RWPE1 (cell line): ENCODE results near the gene CBX8.

Experiments
- CTCF ChIA-PET: fragments of 350-600 bp; sonication (Branson Sonifier 250); formaldehyde crosslinking; extraction: SDS; loops from one replicate; lab custom pipeline; 2021; lab: Yijun Ruan, JAX
- POLR2A ChIA-PET: fragments of 400-600 bp; formaldehyde crosslinking; extraction: SDS; loops from one replicate; lab custom pipeline; 2020; ENCODE audit warnings: antibody characterized with exemption; ENCODE audit not compliant: low non-redundant PET; lab: Yijun Ruan, JAX
- DNase-seq: peaks from one replicate; pipeline ENCODE4 v3.0.0; 2012; ENCODE audit warnings: low spot score
- H3K27ac ChIP-seq: fragments of 450-650 bp; 2 replicates; pipeline ENCODE4 v1.5.1; 2017
- CTCF ChIP-seq: fragments of 450-650 bp; conservative IDR thresholded peaks from 2 replicates; pipeline ENCODE4 v1.5.1; 2017; ENCODE audit warnings: low read depth, mild to moderate bottlenecking

CBX8 gene

GRCh38 chr17:79835953-79836509 is 39.2 kb upstream of the CBX8 start:
- no peak for TF ChIP-seq CTCF
- ChIA-PET CTCF (interaction anchor here (0.6 to 2.0 kb wide), 12 partner anchors 8 to 80 kb away, joined by 3 to 14 read pairs (median 4); no protein-coding TSS in a partner anchor), POLR2A (interaction anchor here (1.0 to 1.5 kb wide), 2 partner anchors 11 to 18 kb away, joined by 3 to 6 read pairs; no protein-coding TSS in a partner anchor)
- peak overlapping the region; percentile 97 for H3K27ac ChIP-seq
- no peak for DNase-seq

- CTCF ChIA-PET = interaction anchor here (0.6 to 2.0 kb wide), 16 partner anchors 9 to 193 kb away, joined by 3 to 14 read pairs (median 4); no protein-coding TSS in a partner anchor
- POLR2A ChIA-PET = no interaction called here
- DNase-seq = no peak
- TF ChIP-seq CTCF = no peak
- H3K27ac ChIP-seq = peak overlapping the region; percentile 97
Observed at GRCh38 chr17:79835470-79835899, 38.6 kb upstream of the CBX8 start.

- peak overlapping the region; percentile 97; the same call in 1 of the 2 replicates for H3K27ac ChIP-seq
- POLR2A ChIA-PET = no interaction called here
- CTCF ChIA-PET = interaction anchor here (0.6 to 2.0 kb wide), 14 partner anchors 10 to 193 kb away, joined by 3 to 14 read pairs (median 5); no protein-coding TSS in a partner anchor
- TF ChIP-seq CTCF = peak; percentile 77
- DNase-seq = no peak
Observed at GRCh38 chr17:79834565-79835469, 37.9 kb upstream of the CBX8 start.

- peak overlapping the region; percentile 15; the same call in 1 of the 2 replicates for H3K27ac ChIP-seq
- TF ChIP-seq CTCF = no peak
- POLR2A ChIA-PET = no interaction called here
- DNase-seq = no peak
- CTCF ChIA-PET = interaction anchor here (1.0 kb wide), 1 partner anchor 56 kb away, joined by 7 read pairs; no protein-coding TSS in a partner anchor
Observed at GRCh38 chr17:79833744-79834564, 37.1 kb upstream of the CBX8 start.

- CTCF ChIA-PET = interaction anchor here (1.0 kb wide), 1 partner anchor 55 kb away, joined by 7 read pairs; no protein-coding TSS in a partner anchor
- POLR2A ChIA-PET = interaction anchor here (0.6 kb wide), 1 partner anchor 38 kb away, joined by 3 read pairs; no protein-coding TSS in a partner anchor
- H3K27ac ChIP-seq = no peak overlapping the region
- TF ChIP-seq CTCF = no peak
- no peak for DNase-seq
Observed at GRCh38 chr17:79833110-79833450, 36.2 kb upstream of the CBX8 start.
